Measurements from ENCODE around the gene AKR7A3. TPM values are rescaled to one million over a fixed set of nuclear protein-coding genes. Genes with fewer than 3 reads are reported as not detected.

Gene AKR7A3
- total RNA-seq, 2 donors from 2014 or later, result 97.0 to 119 TPM

DNA sequence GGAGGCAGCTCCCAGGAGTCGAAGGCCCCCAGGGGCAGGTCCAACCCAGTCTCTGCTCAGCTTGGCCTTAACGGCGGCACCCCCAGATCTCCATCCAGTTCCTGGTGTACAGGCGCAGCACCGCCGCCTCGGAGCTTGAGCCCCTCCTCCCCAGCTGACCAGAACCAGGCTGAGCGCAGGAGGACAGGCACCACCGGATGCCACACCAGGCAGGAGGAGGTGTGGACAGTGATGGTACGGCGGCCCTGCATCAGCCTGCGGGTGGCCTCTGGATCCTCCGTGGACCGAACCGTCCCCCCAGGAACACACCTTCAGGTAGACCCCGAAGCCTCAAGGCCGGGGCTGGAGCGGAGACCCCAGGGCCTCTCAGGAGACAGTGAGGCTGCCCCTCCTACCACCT lies 39.9 kb upstream of the AKR7A3 start:
- no peak overlapping the region for H3K9ac ChIP-seq (ENCODE audit: low read depth in 2 of 2, low read length in 2 of 2)

GRCh38 chr1:19327736-19328135 lies 39.2 kb upstream of the AKR7A3 start:
- H3K4me3 ChIP-seq, result no peak overlapping the region
- intact Hi-C loops (cut with DNase I), result no loop called here
- no peak for DNase-seq
- H3K27ac ChIP-seq, result no peak overlapping the region
- H3K9ac ChIP-seq (ENCODE audit: low read depth in 2 of 2, low read length in 2 of 2), result no peak overlapping the region
- no peaks in the 10 kb centered on the region for H3K27me3 ChIP-seq
- no peak for TF ChIP-seq CTCF (IDR thresholded peaks at IDR 0.05)
- no peaks in the 10 kb centered on the region for H3K4me1 ChIP-seq
- H3K36me3 ChIP-seq, result no peaks in the 10 kb centered on the region
- no peaks in the 10 kb centered on the region for H3K9me3 ChIP-seq

More for the DNA sequence above, 39.9 kb upstream of the AKR7A3 start:
- intact Hi-C loops (cut with DNase I), result no loop called here
- Histone ChIP-seq H3K36me3 (no peaks in the 10 kb centered on the region), H3K4me3 (no peak overlapping the region), H3K9me3 (no peaks in the 10 kb centered on the region), H3K27ac (no peak overlapping the region), H3K27me3 (no peaks in the 10 kb centered on the region), H3K4me1 (no peaks in the 10 kb centered on the region)
- no peak for TF ChIP-seq CTCF (IDR thresholded peaks at IDR 0.05)
- no peak for DNase-seq

DNA sequence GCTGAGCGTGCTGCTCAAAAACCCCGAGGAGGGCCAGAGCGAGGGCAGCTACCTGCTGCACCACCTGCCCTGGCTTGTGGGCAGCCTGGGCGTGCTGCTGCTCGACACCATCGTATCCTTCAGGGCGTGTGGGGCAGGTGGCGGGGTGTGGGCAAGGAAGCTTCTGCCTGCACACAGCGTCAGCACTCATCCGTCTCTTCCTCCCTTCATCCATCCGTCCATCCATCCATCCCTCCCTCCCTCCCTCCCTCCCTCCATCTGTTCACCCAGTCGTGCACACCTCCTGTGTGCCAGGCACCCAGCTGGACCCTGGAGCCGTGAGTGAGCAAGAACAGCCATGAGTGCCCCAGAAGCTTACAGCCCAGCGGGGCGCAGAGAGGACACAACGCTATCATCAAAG lies 38.7 kb upstream of the AKR7A3 start:
- no peaks in the 10 kb centered on the region for H3K27me3 ChIP-seq
- no peak for TF ChIP-seq CTCF (IDR thresholded peaks at IDR 0.05)
- intact Hi-C loops (cut with DNase I), result no loop called here
- H3K9ac ChIP-seq (ENCODE audit: low read depth in 2 of 2, low read length in 2 of 2), result no peak overlapping the region
- no peak overlapping the region for H3K27ac ChIP-seq
- no peaks in the 10 kb centered on the region for H3K36me3 ChIP-seq
- H3K9me3 ChIP-seq, result no peaks in the 10 kb centered on the region
- no peaks in the 10 kb centered on the region for H3K4me1 ChIP-seq
- no peak overlapping the region for H3K4me3 ChIP-seq
- DNase-seq, result no peak

- Histone ChIP-seq H3K27ac (no peak overlapping the region), H3K9me3 (no peaks in the 10 kb centered on the region), H3K4me1 (no peaks in the 10 kb centered on the region), H3K9ac (ENCODE audit: low read depth in 2 of 2, low read length in 2 of 2) (no peak overlapping the region), H3K4me3 (no peak overlapping the region), H3K27me3 (no peaks in the 10 kb centered on the region), H3K36me3 (no peaks in the 10 kb centered on the region)
- no peak for DNase-seq
- TF ChIP-seq CTCF (IDR thresholded peaks at IDR 0.05), result no peak
- intact Hi-C loops (cut with DNase I), result no loop called here
Measured at GRCh38 chr1:19326748-19327065, 38.1 kb upstream of the AKR7A3 start.

DNA sequence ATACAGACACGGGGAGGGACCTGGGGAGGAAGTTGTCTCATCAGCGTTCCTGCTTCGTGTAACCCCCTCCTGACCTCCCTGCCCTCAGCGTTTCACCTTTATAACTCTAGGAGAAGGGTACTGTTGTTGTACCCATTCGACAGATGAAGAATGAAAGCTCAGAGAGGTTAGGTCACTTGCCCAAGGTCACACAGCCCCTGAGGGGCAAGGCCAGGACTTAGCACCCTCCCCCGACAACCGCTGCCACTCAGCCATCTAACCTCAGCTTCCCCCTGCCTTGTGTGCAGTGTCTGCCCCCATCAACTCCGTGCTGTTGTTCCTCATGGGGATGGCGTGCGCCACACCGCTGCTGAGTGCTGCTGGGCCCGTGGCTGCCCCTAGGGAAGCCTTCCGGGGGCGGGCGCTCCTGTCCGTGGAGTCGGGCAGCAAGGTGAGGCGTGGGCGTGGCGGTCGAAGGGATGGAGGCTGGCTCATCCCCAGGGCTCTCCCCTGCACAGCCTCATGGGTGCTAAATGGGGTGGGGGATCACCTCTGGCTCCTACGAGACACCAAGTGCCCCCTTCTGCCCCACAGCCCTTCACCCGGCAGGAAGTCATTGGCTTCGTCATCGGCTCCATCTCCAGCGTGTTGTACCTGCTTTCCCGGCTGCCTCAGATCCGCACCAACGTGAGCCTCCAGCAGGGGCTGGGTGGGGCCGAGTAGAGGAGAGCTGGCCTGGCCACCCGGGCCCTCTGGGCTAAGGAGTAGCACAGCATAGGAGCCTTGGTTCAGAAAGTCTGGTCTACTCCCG lies 37.6 kb upstream of the AKR7A3 start:
- H3K9ac ChIP-seq (ENCODE audit: low read depth in 2 of 2, low read length in 2 of 2), result no peak overlapping the region
- no peaks in the 10 kb centered on the region for H3K36me3 ChIP-seq
- no peak for TF ChIP-seq CTCF (IDR thresholded peaks at IDR 0.05)
- no peak overlapping the region for H3K27ac ChIP-seq
- H3K4me3 ChIP-seq, result no peak overlapping the region
- no peaks in the 10 kb centered on the region for H3K27me3 ChIP-seq
- intact Hi-C loops (cut with DNase I), result no loop called here
- no peak for DNase-seq
- H3K9me3 ChIP-seq, result no peaks in the 10 kb centered on the region
- no peaks in the 10 kb centered on the region for H3K4me1 ChIP-seq
